ENCODE measurements around the gene NTN5.

DNA sequence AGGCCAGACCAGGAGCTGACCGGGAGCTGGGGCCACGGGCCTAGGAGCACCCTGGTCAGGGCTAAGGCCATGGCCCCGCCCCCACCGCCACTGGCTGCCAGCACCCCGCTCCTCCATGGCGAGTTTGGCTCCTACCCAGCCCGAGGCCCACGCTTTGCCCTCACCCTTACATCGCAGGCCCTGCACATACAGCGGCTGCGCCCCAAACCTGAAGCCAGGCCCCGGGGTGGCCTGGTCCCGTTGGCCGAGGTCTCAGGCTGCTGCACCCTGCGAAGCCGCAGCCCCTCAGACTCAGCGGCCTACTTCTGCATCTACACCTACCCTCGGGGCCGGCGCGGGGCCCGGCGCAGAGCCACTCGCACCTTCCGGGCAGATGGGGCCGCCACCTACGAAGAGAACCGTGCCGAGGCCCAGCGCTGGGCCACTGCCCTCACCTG, 46.9 kb downstream of the NTN5 start:
- TF ChIP-seq, protein P1, sequence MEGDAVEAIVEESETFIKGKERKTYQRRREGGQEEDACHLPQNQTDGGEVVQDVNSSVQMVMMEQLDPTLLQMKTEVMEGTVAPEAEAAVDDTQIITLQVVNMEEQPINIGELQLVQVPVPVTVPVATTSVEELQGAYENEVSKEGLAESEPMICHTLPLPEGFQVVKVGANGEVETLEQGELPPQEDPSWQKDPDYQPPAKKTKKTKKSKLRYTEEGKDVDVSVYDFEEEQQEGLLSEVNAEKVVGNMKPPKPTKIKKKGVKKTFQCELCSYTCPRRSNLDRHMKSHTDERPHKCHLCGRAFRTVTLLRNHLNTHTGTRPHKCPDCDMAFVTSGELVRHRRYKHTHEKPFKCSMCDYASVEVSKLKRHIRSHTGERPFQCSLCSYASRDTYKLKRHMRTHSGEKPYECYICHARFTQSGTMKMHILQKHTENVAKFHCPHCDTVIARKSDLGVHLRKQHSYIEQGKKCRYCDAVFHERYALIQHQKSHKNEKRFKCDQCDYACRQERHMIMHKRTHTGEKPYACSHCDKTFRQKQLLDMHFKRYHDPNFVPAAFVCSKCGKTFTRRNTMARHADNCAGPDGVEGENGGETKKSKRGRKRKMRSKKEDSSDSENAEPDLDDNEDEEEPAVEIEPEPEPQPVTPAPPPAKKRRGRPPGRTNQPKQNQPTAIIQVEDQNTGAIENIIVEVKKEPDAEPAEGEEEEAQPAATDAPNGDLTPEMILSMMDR (conservative IDR thresholded peaks at IDR 0.05 in 1 of 2, IDR thresholded peaks at IDR 0.05 in 1 of 2; ENCODE audit: low read depth in 1 of 2, low read length in 2 of 2) = no peak
- no peak for TF ChIP-seq EZH2 (IDR thresholded peaks at IDR 0.05; ENCODE audit: low read length, missing control alignments)

Measured in fibroblast of lung (primary cell).